Ovary (tissue), 9 donors: ENCODE measurements around the gene USP11. TPM values are rescaled to one million over a fixed set of nuclear protein-coding genes. Genes with fewer than 3 reads are reported as not detected.

Source experiments
- DNase-seq, 5 donors: peaks; one replicate each; pipeline ENCODE4 v3.0.0-alpha.2; 2019 to 2020
- H3K27ac ChIP-seq, 2 donors: fragments of 200-600 bp; one replicate each; pipeline versions ENCODE4 v1.5.1 to v1.8.0; 2019 to 2022
- H3K27me3 ChIP-seq: fragments of 200-600 bp; one replicate; pipeline ENCODE4 v1.8.0; 2022
- H3K36me3 ChIP-seq: fragments of 200-600 bp; sonication (generic); one replicate; pipeline ENCODE4 v1.5.1; 2019
- H3K4me1 ChIP-seq: one replicate; pipeline ENCODE4 v1.8.1; 2013; ENCODE audit warnings: mild to moderate bottlenecking, moderate library complexity; ENCODE audit not compliant: insufficient read depth
- H3K4me3 ChIP-seq: fragments of 200-600 bp; sonication (generic); one replicate; pipeline ENCODE4 v1.5.1; 2017
- H3K9me3 ChIP-seq, 2 donors: fragments of 200-600 bp in 1 of 2; sonication (generic) in 1 of 2; one replicate each; pipeline versions ENCODE4 v1.5.1 to v1.8.1; 2013 to 2019; ENCODE audit warnings: mild to moderate bottlenecking in 1 of 2, moderate library complexity in 1 of 2
- CTCF ChIP-seq, 3 donors: fragments of 450-650 bp in 2 of 3; fragments of 200-600 bp in 1 of 3; IDR thresholded peaks; one replicate each; pipeline versions ENCODE4 v1.5.1 to v1.8.0; 2016 to 2022; ENCODE audit warnings: antibody characterized with exemption in 3 of 3, mild to moderate bottlenecking in 1 of 3
- EP300 ChIP-seq: sonication (generic); formaldehyde crosslinking; IDR thresholded peaks from one replicate; pipeline ENCODE4 v1.6.1; 2017; ENCODE audit warnings: antibody characterized with exemption
- POLR2A ChIP-seq: fragments of 450-650 bp; IDR thresholded peaks from one replicate; pipeline ENCODE4 v1.6.1; 2017; ENCODE audit warnings: antibody characterized with exemption, mild to moderate bottlenecking, moderate library complexity
- WGBS, 3 donors: extraction: QIAGEN DNeasy Blood & Tissue Kit in 1 of 3; methylation state at CpG; one replicate each; pipeline versions ENCODE4 v1.1.5 to v1.1.7; 2013 to 2017; 5-methylcytosine and 5-hydroxymethylcytosine counted together
- intact Hi-C, 4 donors: fragments of 100-400 bp; cut with DNase I; formaldehyde crosslinking; loops; one replicate each; pipeline versions ENCODE4 v1.11.0 to v1.15.1; 2022 to 2023
- polyA plus RNA-seq, 2 donors: library from polyadenylated mRNA; stranded (reverse); fragments of 200-250 nt in 1 of 2; fragments of 350-450 nt in 1 of 2; fragmentation: Illumina TruSeq in 1 of 2; extraction: RNeasy Lipid Tissue Mini Kit (QIAGEN cat#74804) in 1 of 2; gene quantifications; one replicate each; pipeline ENCODE4 v1.2.3, GENCODE V29; 2013 to 2014
- total RNA-seq, 7 donors: library from RNA; depleted of rRNA in 2 of 7; stranded (reverse); fragments of >200 nt in 2 of 7; fragmentation: NEBNext Ultra II Directional in 3 of 7; extraction: Animal tissue kit (Norgen Biotek cat#: 25700) in 3 of 7; gene quantifications; one replicate each; pipeline versions ENCODE4 v1.1.0 to v1.2.4, GENCODE V29; 2016 to 2023
- donor health status: DM: no; HTN: no; CAD: no; lungs with moderate emphysema.
- donor health status: DM: no; HTN: no; CAD: no.
- donor health status: Bipolar disorder and iron deficiency.
- donor health status: DM: yes; HTN: yes; CAD: no.
- donor health status: DM: no; HTN: no; CAD: no.
- donor health status: DM: yes; HTN: yes; CAD: no.

USP11 gene
- total and polyA plus RNA-seq, 9 donors, result 55.6 to 166 (median 109) TPM

DNA sequence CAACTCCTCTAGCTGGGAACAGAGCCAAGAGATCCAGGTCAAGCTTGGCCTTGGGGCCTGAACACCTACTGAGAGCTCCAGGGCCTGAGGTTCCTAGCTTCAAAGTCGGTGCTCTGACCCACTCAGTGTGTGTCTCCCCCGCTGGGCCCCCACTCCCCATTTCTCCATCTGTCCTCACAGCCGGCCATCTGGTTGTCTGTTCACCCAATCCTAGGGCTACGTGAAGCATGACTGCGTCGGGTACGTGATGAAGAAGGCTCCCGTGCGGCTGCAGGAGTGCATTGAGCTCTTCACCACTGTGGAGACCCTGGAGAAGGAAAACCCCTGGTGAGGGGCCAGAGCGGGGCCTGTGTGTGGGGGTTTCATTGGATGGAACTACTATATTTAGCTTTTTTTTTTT lies 12.3 kb downstream of the USP11 start:
- DNase-seq, result no peak
- Histone ChIP-seq H3K36me3 (no peaks in the 10 kb centered on the region), H3K27me3 (no peaks in the 10 kb centered on the region), H3K9me3 (no peaks in the 10 kb centered on the region), H3K4me3 (no peak overlapping the region), H3K27ac (no peak overlapping the region), H3K4me1 (no peaks in the 10 kb centered on the region)
- WGBS, 3 donors, result 79 to 86% (median 81%) methylated on average over 10 of the region's 10 CpGs
- intact Hi-C loops, result no loop called here
- TF ChIP-seq CTCF (IDR thresholded peaks at IDR 0.05) (no peak), EP300 (no peak), POLR2A (no peak)

DNA sequence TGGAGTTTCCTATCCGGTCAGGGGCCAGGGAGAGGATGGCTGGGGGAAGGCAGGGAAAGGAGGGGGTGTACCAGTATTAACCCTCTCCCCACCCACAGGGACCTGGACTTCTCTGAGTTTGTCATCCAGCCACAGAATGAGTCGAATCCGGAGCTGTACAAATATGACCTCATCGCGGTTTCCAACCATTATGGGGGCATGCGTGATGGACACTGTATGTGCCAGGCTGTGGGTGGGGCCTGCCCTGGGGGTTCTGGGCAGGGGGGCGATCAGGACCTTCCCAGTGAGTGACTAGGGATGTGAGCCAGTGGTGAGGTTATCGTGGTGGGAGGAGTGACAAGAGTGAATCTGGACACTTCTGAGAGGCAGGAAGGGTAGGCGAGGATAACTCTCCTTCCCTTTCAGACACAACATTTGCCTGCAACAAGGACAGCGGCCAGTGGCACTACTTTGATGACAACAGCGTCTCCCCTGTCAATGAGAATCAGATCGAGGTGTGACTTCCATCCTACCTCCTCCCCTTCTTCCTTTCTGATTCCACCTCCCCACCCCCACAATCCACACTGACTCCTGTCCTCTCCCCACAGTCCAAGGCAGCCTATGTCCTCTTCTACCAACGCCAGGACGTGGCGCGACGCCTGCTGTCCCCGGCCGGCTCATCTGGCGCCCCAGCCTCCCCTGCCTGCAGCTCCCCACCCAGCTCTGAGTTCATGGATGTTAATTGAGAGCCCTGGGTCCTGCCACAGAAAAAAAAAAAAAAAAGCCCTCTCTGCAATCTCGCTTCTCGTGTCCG lies 14.6 kb downstream of the USP11 start:
- TF ChIP-seq CTCF (IDR thresholded peaks at IDR 0.05), result no peak
- no peak for TF ChIP-seq POLR2A
- TF ChIP-seq EP300, result no peak
- H3K27ac ChIP-seq, result no peak overlapping the region
- H3K27me3 ChIP-seq, result no peaks in the 10 kb centered on the region
- no peaks in the 10 kb centered on the region for H3K36me3 ChIP-seq
- H3K4me1 ChIP-seq, result no peaks in the 10 kb centered on the region
- no peak overlapping the region for H3K4me3 ChIP-seq
- DNase-seq, result peak in 1 of 5 donors; percentile 18
- intact Hi-C loops, result no loop called here
- no peaks in the 10 kb centered on the region for H3K9me3 ChIP-seq
- 74 to 76% (median 74%) methylated on average over 23 of the region's 23 CpGs for WGBS, 3 donors

GRCh38 chrX:47247999-47248320 lies 15.2 kb downstream of the USP11 start:
- intact Hi-C loops, result no loop called here
- Histone ChIP-seq H3K36me3 (no peaks in the 10 kb centered on the region), H3K4me3 (no peak overlapping the region), H3K27me3 (no peaks in the 10 kb centered on the region), H3K27ac (no peak overlapping the region), H3K9me3 (no peaks in the 10 kb centered on the region), H3K4me1 (no peaks in the 10 kb centered on the region)
- WGBS, 3 donors, result 53 to 63% (median 60%) methylated on average over 13 of the region's 13 CpGs
- TF ChIP-seq EP300 (no peak), POLR2A (no peak), CTCF (IDR thresholded peaks at IDR 0.05) (no peak)
- DNase-seq, result no peak

DNA sequence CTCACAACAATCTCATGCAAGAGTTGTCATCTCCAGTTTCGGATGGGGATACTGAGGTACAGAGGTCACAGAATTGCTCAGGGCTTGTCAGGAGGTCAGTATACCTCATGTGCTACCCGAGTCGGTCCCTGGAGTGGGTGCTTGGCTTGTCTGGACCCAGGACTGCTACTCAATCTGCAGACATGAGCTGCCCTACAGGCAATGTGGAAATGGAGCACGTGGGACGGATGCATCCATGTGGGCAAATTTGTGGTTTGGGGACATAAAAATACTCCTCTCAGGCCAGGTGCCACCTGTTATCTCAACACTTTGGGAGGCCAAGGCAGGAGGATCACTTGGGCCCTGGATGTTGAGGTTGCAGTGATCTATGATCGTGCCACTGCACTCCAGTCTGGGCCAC lies 15.8 kb downstream of the USP11 start:
- 77 to 84% (median 79%) methylated on average over 6 of the region's 6 CpGs for WGBS, 3 donors
- H3K27me3 ChIP-seq, result no peaks in the 10 kb centered on the region
- intact Hi-C loops, result no loop called here
- DNase-seq, result no peak
- H3K4me3 ChIP-seq, result no peak overlapping the region
- no peaks in the 10 kb centered on the region for H3K4me1 ChIP-seq
- H3K9me3 ChIP-seq, result peaks cover 0 to under 1% of the 10 kb centered on the region in 2 donors
- TF ChIP-seq POLR2A (no peak), EP300 (no peak), CTCF (IDR thresholded peaks at IDR 0.05) (no peak)
- H3K36me3 ChIP-seq, result no peaks in the 10 kb centered on the region
- no peak overlapping the region for H3K27ac ChIP-seq
